Keratinocyte (primary cell): ENCODE measurements around the gene NBEA. TPM values are rescaled to one million over a fixed set of nuclear protein-coding genes. Genes with fewer than 3 reads are reported as not detected.

Experiments used
- DNase-seq: peaks from one replicate; pipeline ENCODE4 v3.0.0-alpha.2; 2011; ENCODE audit warnings: low read depth, missing footprints, low spot score
- FAIRE-seq: peaks from 2 replicates; lab custom pipeline; 2011; peaks lifted over from hg19 to GRCh38; lab: Jason Lieb, UNC
- H2AFZ ChIP-seq: 2 replicates; pipeline ENCODE4 v1.6.0; 2012; ENCODE audit warnings: low read length, control low read depth, inconsistent platforms; ENCODE audit not compliant: control insufficient read depth
- H3K27ac ChIP-seq: 2 replicates; pipeline ENCODE4 v1.5.1; 2011; ENCODE audit warnings: low read length; ENCODE audit not compliant: control insufficient read depth, insufficient read depth
- H3K27me3 ChIP-seq: 3 replicates; pipeline ENCODE4 v1.6.0; 2011; ENCODE audit warnings: low read length; ENCODE audit not compliant: control insufficient read depth, insufficient read depth; ENCODE audit errors: extremely low read depth
- H3K36me3 ChIP-seq, 2 experiments: 2 replicates in 1 of 2; 3 replicates in 1 of 2; pipeline ENCODE4 v1.5.1; 2011; ENCODE audit warnings: low read length in 2 of 2, mild to moderate bottlenecking in 1 of 2; ENCODE audit not compliant: control insufficient read depth in 2 of 2, insufficient read depth in 2 of 2; ENCODE audit errors: extremely low read depth in 1 of 2
- H3K4me1 ChIP-seq: 3 replicates; pipeline ENCODE4 v1.5.1; 2011; ENCODE audit warnings: low read length; ENCODE audit not compliant: control insufficient read depth, insufficient read depth; ENCODE audit errors: extremely low read depth
- H3K4me2 ChIP-seq: 3 replicates; pipeline ENCODE4 v1.6.0; 2011; ENCODE audit warnings: low read depth, low read length; ENCODE audit not compliant: control insufficient read depth, insufficient read depth; ENCODE audit errors: extremely low read depth
- H3K4me3 ChIP-seq, 3 experiments: fragments of 200-600 bp in 1 of 3; sonication (generic) in 1 of 3; 2 replicates in 2 of 3; 3 replicates in 1 of 3; pipeline ENCODE4 v1.5.1; 2011 to 2016; ENCODE audit warnings: low read length in 3 of 3, mild to moderate bottlenecking in 3 of 3, control low read depth in 2 of 3, inconsistent platforms in 1 of 3, low read depth in 1 of 3, mixed read lengths in 1 of 3, mixed run types in 1 of 3, moderate library complexity in 1 of 3; ENCODE audit not compliant: control insufficient read depth in 2 of 3, insufficient read depth in 2 of 3; ENCODE audit errors: extremely low read depth in 1 of 3
- H3K79me2 ChIP-seq: 2 replicates; pipeline ENCODE4 v1.6.0; 2012; ENCODE audit warnings: low read length; ENCODE audit not compliant: control insufficient read depth, insufficient read depth
- H3K9ac ChIP-seq: 3 replicates; pipeline ENCODE4 v1.6.0; 2011; ENCODE audit warnings: low read length; ENCODE audit not compliant: control insufficient read depth, insufficient read depth; ENCODE audit errors: extremely low read depth
- H3K9me1 ChIP-seq: 3 replicates; pipeline ENCODE4 v1.6.0; 2011; ENCODE audit warnings: low read length; ENCODE audit not compliant: control insufficient read depth, insufficient read depth; ENCODE audit errors: extremely low read depth
- H3K9me3 ChIP-seq: 2 replicates; pipeline ENCODE4 v1.5.1; 2012; ENCODE audit warnings: low read depth, low read length; ENCODE audit not compliant: control insufficient read depth
- H4K20me1 ChIP-seq: 3 replicates; pipeline ENCODE4 v1.6.0; 2011; ENCODE audit warnings: low read length; ENCODE audit not compliant: control insufficient read depth, insufficient read depth; ENCODE audit errors: extremely low read depth
- CTCF ChIP-seq, 3 experiments: IDR thresholded peaks in 1 of 3; conservative IDR thresholded peaks in 1 of 3; optimal IDR thresholded peaks in 1 of 3; 2 replicates in 2 of 3; 3 replicates in 1 of 3; pipeline versions ENCODE3 to v1.5.1; 2011; ENCODE audit warnings: low read length in 3 of 3, mild to moderate bottlenecking in 3 of 3, moderate library complexity in 2 of 3, control low read depth in 1 of 3, inconsistent platforms in 1 of 3; ENCODE audit not compliant: insufficient read depth in 2 of 3; ENCODE audit errors: extremely low read depth in 1 of 3
- EZH2 ChIP-seq: IDR thresholded peaks from one replicate; pipeline ENCODE4 v1.6.1; 2012; ENCODE audit warnings: inconsistent platforms, mild to moderate bottlenecking, low read length, moderate library complexity
- dilution Hi-C: fragments of 300-500 bp; cut with MboI; formaldehyde crosslinking; loops from one replicate; pipeline ENCODE4 v1.7.0; 2020; ENCODE audit warnings: low sequenced_read_pairs; ENCODE audit not compliant: extremely low pct_ligation_motif_present
- polyA plus RNA-seq, 5 experiments: library from polyadenylated mRNA; depleted of rRNA in 3 of 5; stranded (reverse) in 3 of 5; stranded (forward) in 1 of 5; unstranded in 1 of 5; fragments of >200 nt; gene quantifications; 1 replicate in 1 of 5; 2 replicates in 3 of 5; 3 replicates in 1 of 5; pipeline versions ENCODE4 v1.2.1 to v1.2.3, GENCODE V29; 2011 to 2012; ENCODE audit warnings: missing spikeins in 2 of 5, low read depth in 1 of 5, low replicate concordance in 1 of 5

Gene NBEA
- polyA plus RNA-seq, 1 donor (not counting 4 experiments of a cell fraction or from before 2014, with no cell fraction given) = 0.05 TPM

- no peak for TF ChIP-seq CTCF (optimal IDR thresholded peaks at IDR 0.05 in 1 of 3, IDR thresholded peaks at IDR 0.05 in 1 of 3, conservative IDR thresholded peaks at IDR 0.05 in 1 of 3; ENCODE audit: extremely low read depth in 1 of 3, insufficient read depth in 2 of 3, low read length in 3 of 3)
- no peak for TF ChIP-seq EZH2
- Histone ChIP-seq H3K27ac (no peak overlapping the region), H3K4me2 (no peak overlapping the region), H2AFZ (no peak overlapping the region), H3K9ac (no peak overlapping the region), H3K36me3 (no peaks in the 10 kb centered on the region), H3K4me1 (no peaks in the 10 kb centered on the region), H3K79me2 (no peaks in the 10 kb centered on the region), H3K9me1 (no peaks in the 10 kb centered on the region), H3K9me3 (no peaks in the 10 kb centered on the region), H4K20me1 (no peaks in the 10 kb centered on the region), H3K27me3 (no peaks in the 10 kb centered on the region), H3K4me3 (no peak overlapping the region)
- dilution Hi-C loops = no loop called here
- DNase-seq = no peak
- no peak for FAIRE-seq
Observed at GRCh38 chr13:35557475-35557874, 615.4 kb downstream of the NBEA start.

DNA sequence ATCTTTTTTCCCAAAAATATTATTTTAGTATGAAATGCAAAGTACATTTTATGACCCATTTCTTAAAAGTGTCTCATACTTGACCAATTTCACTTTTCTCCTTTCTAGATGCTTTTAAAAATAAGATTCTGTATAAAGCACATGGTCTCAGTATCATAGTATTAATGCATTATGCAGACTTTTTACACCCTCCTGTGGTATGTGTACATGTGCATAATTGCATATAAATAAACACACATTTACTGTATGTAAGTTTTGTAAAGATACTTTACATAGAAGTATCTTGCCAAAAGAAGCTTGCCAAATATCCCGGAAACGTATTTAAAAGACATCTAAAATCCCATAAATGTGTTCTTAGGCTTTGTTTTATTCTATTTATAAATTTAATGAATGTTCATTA is 619.5 kb downstream of the NBEA start:
- no peak for FAIRE-seq
- dilution Hi-C loops = no loop called here
- H3K36me3 ChIP-seq = no peaks in the 10 kb centered on the region

More for the DNA sequence above, 619.5 kb downstream of the NBEA start:
- H3K4me2 ChIP-seq = no peak overlapping the region
- H3K9me3 ChIP-seq = no peaks in the 10 kb centered on the region
- H3K4me3 ChIP-seq = no peak overlapping the region
- H3K9ac ChIP-seq = no peak overlapping the region
- H2AFZ ChIP-seq = no peak overlapping the region
- no peaks in the 10 kb centered on the region for H3K9me1 ChIP-seq
- no peaks in the 10 kb centered on the region for H3K27me3 ChIP-seq
- no peaks in the 10 kb centered on the region for H3K4me1 ChIP-seq
- H4K20me1 ChIP-seq = no peaks in the 10 kb centered on the region
- no peak for TF ChIP-seq CTCF (optimal IDR thresholded peaks at IDR 0.05 in 1 of 3, IDR thresholded peaks at IDR 0.05 in 1 of 3, conservative IDR thresholded peaks at IDR 0.05 in 1 of 3; ENCODE audit: extremely low read depth in 1 of 3, insufficient read depth in 2 of 3, low read length in 3 of 3)
- no peaks in the 10 kb centered on the region for H3K79me2 ChIP-seq
- no peak overlapping the region for H3K27ac ChIP-seq
- no peak for DNase-seq
